Upper lobe of left lung (tissue), 6 donors: ENCODE data around the gene MRPL1. TPM values are rescaled to one million over a fixed set of nuclear protein-coding genes. Genes with fewer than 3 reads are reported as not detected.

Experiments
- ATAC-seq, 2 donors: fragments of 200-7000 bp; cut with Tn5 transposase; one replicate each; pipeline ENCODE4 v1.9.1; 2022; ENCODE audit warnings: mild to moderate bottlenecking in 2 of 2, moderate library complexity in 2 of 2; ENCODE audit not compliant: low FRiP score in 2 of 2
- DNase-seq, 2 donors: peaks; one replicate each; pipeline ENCODE4 v3.0.0-alpha.2; 2019 to 2020
- H3K27ac ChIP-seq, 4 donors: fragments of 200-600 bp; sonication (generic); one replicate each; pipeline ENCODE4 v1.5.1; 2016 to 2019
- H3K27me3 ChIP-seq, 4 donors: fragments of 200-600 bp; sonication (generic); one replicate each; pipeline ENCODE4 v1.5.1; 2017 to 2019
- H3K36me3 ChIP-seq, 4 donors: fragments of 200-600 bp; sonication (generic); one replicate each; pipeline ENCODE4 v1.5.1; 2016 to 2019
- H3K4me1 ChIP-seq, 4 donors: fragments of 200-600 bp; sonication (generic); one replicate each; pipeline ENCODE4 v1.5.1; 2018 to 2019
- H3K4me3 ChIP-seq, 4 donors: fragments of 200-600 bp; sonication (generic); one replicate each; pipeline ENCODE4 v1.5.1; 2017 to 2019; ENCODE audit warnings: mild to moderate bottlenecking in 2 of 4, moderate library complexity in 1 of 4
- H3K9me3 ChIP-seq, 4 donors: fragments of 200-600 bp; sonication (generic); one replicate each; pipeline ENCODE4 v1.5.1; 2018 to 2019
- CTCF ChIP-seq, 6 experiments: fragments of 450-650 bp in 4 of 6; fragments of 200-600 bp in 2 of 6; sonication (generic) in 2 of 6; IDR thresholded peaks; one replicate each; pipeline ENCODE4 v1.5.1; 2016 to 2019; ENCODE audit warnings: antibody characterized with exemption in 6 of 6
- EP300 ChIP-seq, 4 donors: sonication (generic); formaldehyde crosslinking; IDR thresholded peaks; one replicate each; pipeline ENCODE4 v1.5.1; 2017; ENCODE audit warnings: antibody characterized with exemption in 4 of 4, control low read depth in 2 of 4
- POLR2A ChIP-seq, 4 donors: fragments of 450-650 bp; IDR thresholded peaks; one replicate each; pipeline ENCODE4 v1.5.1; 2016 to 2017; ENCODE audit warnings: antibody characterized with exemption in 4 of 4, mild to moderate bottlenecking in 2 of 4
- POLR2AphosphoS5 ChIP-seq, 2 donors: sonication (generic); formaldehyde crosslinking; IDR thresholded peaks; one replicate each; pipeline ENCODE4 v1.5.1; 2017; ENCODE audit warnings: antibody characterized with exemption in 2 of 2
- WGBS, 2 donors: methylation state at CpG; one replicate each; pipeline ENCODE4 v1.1.5; 2017 to 2018; 5-methylcytosine and 5-hydroxymethylcytosine counted together
- total RNA-seq, 6 donors: library from RNA; depleted of rRNA in 4 of 6; stranded (reverse); fragments of >200 nt in 4 of 6; gene quantifications; one replicate each; pipeline versions ENCODE4 v1.1.0 to v1.2.1, GENCODE V29; 2016 to 2021
- donor health status: DM: no; HTN: no; CAD: no; lungs with moderate emphysema.
- donor health status: DM: no; HTN: yes; CAD: no; lungs with severe emphysema.

Gene MRPL1
- total RNA-seq, 6 donors from 2014 or later = 4.1 to 26.5 (median 16.8) TPM

- WGBS, 2 donors = 95 to 97% methylated on average over 4 of the region's 4 CpGs
Observed at GRCh38 chr4:77877167-77877566, 14.5 kb downstream of the MRPL1 start.

GRCh38 chr4:77877771-77878565 lies 15.3 kb downstream of the MRPL1 start:
- peaks cover 4 to 24% (median 8%) of the 10 kb centered on the region in 4 donors for H3K36me3 ChIP-seq
- 92 to 93% methylated on average over 15 of the region's 15 CpGs for WGBS, 2 donors
- ATAC-seq = no peak
- no peak for DNase-seq
- H3K9me3 ChIP-seq = no peaks in the 10 kb centered on the region
- H3K4me1 ChIP-seq = no peaks in the 10 kb centered on the region
- H3K27me3 ChIP-seq = no peaks in the 10 kb centered on the region
- no peak overlapping the region for H3K4me3 ChIP-seq
- no peak overlapping the region for H3K27ac ChIP-seq
- TF ChIP-seq CTCF (IDR thresholded peaks at IDR 0.05) (no peak), POLR2A (IDR thresholded peaks at IDR 0.05) (no peak), POLR2AphosphoS5 (IDR thresholded peaks at IDR 0.05) (no peak), EP300 (IDR thresholded peaks at IDR 0.05) (no peak)

More at GRCh38 chr4:77877167-77877566, 14.5 kb downstream of the MRPL1 start:
- no peak for DNase-seq
- no peak for TF ChIP-seq CTCF (IDR thresholded peaks at IDR 0.05)
- no peak for ATAC-seq
- Histone ChIP-seq H3K27ac (no peak overlapping the region), H3K4me1 (no peaks in the 10 kb centered on the region), H3K36me3 (peaks cover 6 to 32% (median 14%) of the 10 kb centered on the region in 4 donors), H3K27me3 (no peaks in the 10 kb centered on the region), H3K4me3 (no peak overlapping the region), H3K9me3 (no peaks in the 10 kb centered on the region)

GRCh38 chr4:77880784-77881183 lies 18.2 kb downstream of the MRPL1 start:
- H3K36me3 ChIP-seq = peaks cover 0 to 16% (median under 1%) of the 10 kb centered on the region in 4 donors
- no peak overlapping the region for H3K27ac ChIP-seq
- no peak for DNase-seq
- no peaks in the 10 kb centered on the region for H3K4me1 ChIP-seq
- H3K27me3 ChIP-seq = no peaks in the 10 kb centered on the region
- no peak for TF ChIP-seq POLR2A (IDR thresholded peaks at IDR 0.05)
- TF ChIP-seq POLR2AphosphoS5 (IDR thresholded peaks at IDR 0.05) = no peak
- no peak for TF ChIP-seq EP300 (IDR thresholded peaks at IDR 0.05)
- no peak for TF ChIP-seq CTCF (IDR thresholded peaks at IDR 0.05)
- no peaks in the 10 kb centered on the region for H3K9me3 ChIP-seq
- no peak overlapping the region for H3K4me3 ChIP-seq
- ATAC-seq = no peak

- H3K4me1 ChIP-seq = no peaks in the 10 kb centered on the region
- peaks cover 0 to 25% (median 7%) of the 10 kb centered on the region in 4 donors for H3K36me3 ChIP-seq
- no peak overlapping the region for H3K27ac ChIP-seq
- H3K9me3 ChIP-seq = no peaks in the 10 kb centered on the region
- H3K27me3 ChIP-seq = no peaks in the 10 kb centered on the region
- H3K4me3 ChIP-seq = no peak overlapping the region
- ATAC-seq = no peak
- TF ChIP-seq POLR2AphosphoS5 (IDR thresholded peaks at IDR 0.05) (no peak), EP300 (IDR thresholded peaks at IDR 0.05) (no peak), POLR2A (IDR thresholded peaks at IDR 0.05) (no peak), CTCF (IDR thresholded peaks at IDR 0.05) (no peak)
- WGBS, 2 donors = 85 to 87% methylated on average over 8 of the region's 8 CpGs
- DNase-seq = no peak
Observed at GRCh38 chr4:77881460-77882295, 19.0 kb downstream of the MRPL1 start.
